ENCODE measurements around the gene KIAA1586. TPM values are rescaled to one million over a fixed set of nuclear protein-coding genes. Genes with fewer than 3 reads are reported as not detected.

Gene KIAA1586
- total and polyA plus RNA-seq, 2 of the 13 experiments (the other 11 are each of a cell fraction or from before 2014, with no cell fraction given): 5.5 to 16.9 TPM

DNA sequence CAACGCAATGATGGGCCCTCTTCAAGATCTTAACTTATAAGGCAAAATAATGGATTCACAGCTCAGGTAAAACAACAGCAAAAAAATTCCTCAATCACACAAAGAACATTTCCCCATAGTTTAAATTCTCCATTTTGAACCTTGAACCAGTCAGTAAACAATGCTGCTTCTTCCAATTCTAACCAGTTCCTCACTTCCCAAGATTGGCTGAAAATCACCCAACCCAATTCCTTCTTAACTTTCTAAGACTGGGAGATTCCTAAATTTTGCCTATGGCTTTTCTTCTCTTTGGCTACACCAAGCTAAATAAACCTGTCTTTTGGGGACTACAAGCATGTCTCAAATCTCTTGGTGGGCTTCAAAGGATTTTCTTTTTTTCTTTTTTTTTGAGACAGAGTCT is 40.4 kb downstream of the KIAA1586 start (continued):
- TF ChIP-seq ZGPAT (CRISPR knock-in tag; IDR thresholded peaks at IDR 0.05): peak; percentile 43; the same call in 1 of the 2 replicates
- no peak for TF ChIP-seq ZNF274 (CRISPR knock-in tag; IDR thresholded peaks at IDR 0.05)
- TF ChIP-seq ZFP36L1 (CRISPR knock-in tag; IDR thresholded peaks at IDR 0.05): no peak
- TF ChIP-seq ZNF510 (CRISPR knock-in tag; IDR thresholded peaks at IDR 0.05; ENCODE audit: low read depth): no peak
- peak; percentile 72 for TF ChIP-seq HNF4A (CRISPR knock-in tag; IDR thresholded peaks at IDR 0.05)
- TF ChIP-seq, protein P1, sequence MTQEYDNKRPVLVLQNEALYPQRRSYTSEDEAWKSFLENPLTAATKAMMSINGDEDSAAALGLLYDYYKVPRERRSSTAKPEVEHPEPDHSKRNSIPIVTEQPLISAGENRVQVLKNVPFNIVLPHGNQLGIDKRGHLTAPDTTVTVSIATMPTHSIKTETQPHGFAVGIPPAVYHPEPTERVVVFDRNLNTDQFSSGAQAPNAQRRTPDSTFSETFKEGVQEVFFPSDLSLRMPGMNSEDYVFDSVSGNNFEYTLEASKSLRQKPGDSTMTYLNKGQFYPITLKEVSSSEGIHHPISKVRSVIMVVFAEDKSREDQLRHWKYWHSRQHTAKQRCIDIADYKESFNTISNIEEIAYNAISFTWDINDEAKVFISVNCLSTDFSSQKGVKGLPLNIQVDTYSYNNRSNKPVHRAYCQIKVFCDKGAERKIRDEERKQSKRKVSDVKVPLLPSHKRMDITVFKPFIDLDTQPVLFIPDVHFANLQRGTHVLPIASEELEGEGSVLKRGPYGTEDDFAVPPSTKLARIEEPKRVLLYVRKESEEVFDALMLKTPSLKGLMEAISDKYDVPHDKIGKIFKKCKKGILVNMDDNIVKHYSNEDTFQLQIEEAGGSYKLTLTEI (CRISPR knock-in tag; conservative IDR thresholded peaks at IDR 0.05): no peak
- TF ChIP-seq ZNF30 (CRISPR knock-in tag; IDR thresholded peaks at IDR 0.05): no peak
- TF ChIP-seq, protein P2, sequence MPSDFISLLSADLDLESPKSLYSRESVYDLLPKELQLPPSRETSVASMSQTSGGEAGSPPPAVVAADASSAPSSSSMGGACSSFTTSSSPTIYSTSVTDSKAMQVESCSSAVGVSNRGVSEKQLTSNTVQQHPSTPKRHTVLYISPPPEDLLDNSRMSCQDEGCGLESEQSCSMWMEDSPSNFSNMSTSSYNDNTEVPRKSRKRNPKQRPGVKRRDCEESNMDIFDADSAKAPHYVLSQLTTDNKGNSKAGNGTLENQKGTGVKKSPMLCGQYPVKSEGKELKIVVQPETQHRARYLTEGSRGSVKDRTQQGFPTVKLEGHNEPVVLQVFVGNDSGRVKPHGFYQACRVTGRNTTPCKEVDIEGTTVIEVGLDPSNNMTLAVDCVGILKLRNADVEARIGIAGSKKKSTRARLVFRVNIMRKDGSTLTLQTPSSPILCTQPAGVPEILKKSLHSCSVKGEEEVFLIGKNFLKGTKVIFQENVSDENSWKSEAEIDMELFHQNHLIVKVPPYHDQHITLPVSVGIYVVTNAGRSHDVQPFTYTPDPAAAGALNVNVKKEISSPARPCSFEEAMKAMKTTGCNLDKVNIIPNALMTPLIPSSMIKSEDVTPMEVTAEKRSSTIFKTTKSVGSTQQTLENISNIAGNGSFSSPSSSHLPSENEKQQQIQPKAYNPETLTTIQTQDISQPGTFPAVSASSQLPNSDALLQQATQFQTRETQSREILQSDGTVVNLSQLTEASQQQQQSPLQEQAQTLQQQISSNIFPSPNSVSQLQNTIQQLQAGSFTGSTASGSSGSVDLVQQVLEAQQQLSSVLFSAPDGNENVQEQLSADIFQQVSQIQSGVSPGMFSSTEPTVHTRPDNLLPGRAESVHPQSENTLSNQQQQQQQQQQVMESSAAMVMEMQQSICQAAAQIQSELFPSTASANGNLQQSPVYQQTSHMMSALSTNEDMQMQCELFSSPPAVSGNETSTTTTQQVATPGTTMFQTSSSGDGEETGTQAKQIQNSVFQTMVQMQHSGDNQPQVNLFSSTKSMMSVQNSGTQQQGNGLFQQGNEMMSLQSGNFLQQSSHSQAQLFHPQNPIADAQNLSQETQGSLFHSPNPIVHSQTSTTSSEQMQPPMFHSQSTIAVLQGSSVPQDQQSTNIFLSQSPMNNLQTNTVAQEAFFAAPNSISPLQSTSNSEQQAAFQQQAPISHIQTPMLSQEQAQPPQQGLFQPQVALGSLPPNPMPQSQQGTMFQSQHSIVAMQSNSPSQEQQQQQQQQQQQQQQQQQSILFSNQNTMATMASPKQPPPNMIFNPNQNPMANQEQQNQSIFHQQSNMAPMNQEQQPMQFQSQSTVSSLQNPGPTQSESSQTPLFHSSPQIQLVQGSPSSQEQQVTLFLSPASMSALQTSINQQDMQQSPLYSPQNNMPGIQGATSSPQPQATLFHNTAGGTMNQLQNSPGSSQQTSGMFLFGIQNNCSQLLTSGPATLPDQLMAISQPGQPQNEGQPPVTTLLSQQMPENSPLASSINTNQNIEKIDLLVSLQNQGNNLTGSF (CRISPR knock-in tag; IDR thresholded peaks at IDR 0.05): no peak
- TF ChIP-seq SP140L (CRISPR knock-in tag; IDR thresholded peaks at IDR 0.05; ENCODE audit: borderline replicate concordance): no peak
